ENCODE data around the gene SORT1. TPM values are rescaled to one million over a fixed set of nuclear protein-coding genes. Genes with fewer than 3 reads are reported as not detected.

SORT1 gene
- total and polyA plus RNA-seq, 2 experiments from 2014 or later = 25.0 to 27.6 TPM

- DNase-seq (ENCODE audit: low read depth in 1 of 2, low spot score in 1 of 2) = peak; percentile 14 to 73
- H3K4me3 ChIP-seq = no peak overlapping the region
- H3K4me1 ChIP-seq (ENCODE audit: low read depth) = no peaks in the 10 kb centered on the region
- no peaks in the 10 kb centered on the region for H3K27me3 ChIP-seq
- peak overlapping the region; percentile 16 for H3K27ac ChIP-seq
- no peaks in the 10 kb centered on the region for H3K36me3 ChIP-seq
- no peaks in the 10 kb centered on the region for H3K9me3 ChIP-seq (ENCODE audit: low read depth)
- no peak for TF ChIP-seq CTCF (IDR thresholded peaks at IDR 0.05; ENCODE audit: low read depth, low read length)
Observed at GRCh38 chr1:109438798-109439297, 41.1 kb upstream of the SORT1 start.

DNA sequence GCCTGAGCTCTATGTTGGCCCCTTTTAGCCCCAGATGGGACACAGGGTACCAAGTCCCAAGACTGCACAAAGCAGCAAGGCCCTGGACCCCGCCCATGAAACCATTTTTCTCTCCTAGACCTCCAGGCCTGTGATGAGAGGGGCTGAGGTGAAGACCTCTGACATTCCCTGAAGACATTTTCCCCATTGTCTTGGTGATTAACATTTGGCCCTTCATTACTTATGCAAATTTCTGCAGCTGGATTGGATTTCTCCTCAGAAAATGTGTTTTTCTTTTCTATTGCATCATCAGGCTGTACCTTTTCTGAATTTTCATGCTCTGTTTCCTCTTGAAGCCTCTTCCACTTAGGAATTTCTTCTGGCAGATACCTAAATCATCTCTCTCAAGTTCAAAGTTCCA is 36.8 kb upstream of the SORT1 start:
- no peak for DNase-seq (ENCODE audit: low read depth in 1 of 2, low spot score in 1 of 2)
- Histone ChIP-seq H3K27me3 (no peaks in the 10 kb centered on the region), H3K27ac (no peak overlapping the region), H3K4me3 (no peak overlapping the region), H3K4me1 (ENCODE audit: low read depth) (no peaks in the 10 kb centered on the region), H3K36me3 (no peaks in the 10 kb centered on the region), H3K9me3 (ENCODE audit: low read depth) (no peaks in the 10 kb centered on the region)
- TF ChIP-seq CTCF (IDR thresholded peaks at IDR 0.05; ENCODE audit: low read depth, low read length) = no peak

GRCh38 chr1:109433322-109433721 is 35.6 kb upstream of the SORT1 start:
- Histone ChIP-seq H3K36me3 (no peaks in the 10 kb centered on the region), H3K9me3 (ENCODE audit: low read depth) (no peaks in the 10 kb centered on the region), H3K4me3 (no peak overlapping the region), H3K27me3 (no peaks in the 10 kb centered on the region), H3K27ac (no peak overlapping the region), H3K4me1 (ENCODE audit: low read depth) (no peaks in the 10 kb centered on the region)
- no peak for DNase-seq (ENCODE audit: low read depth in 1 of 2, low spot score in 1 of 2)
- TF ChIP-seq CTCF (IDR thresholded peaks at IDR 0.05; ENCODE audit: low read depth, low read length) = no peak

GRCh38 chr1:109432336-109432735 is 34.6 kb upstream of the SORT1 start:
- no peaks in the 10 kb centered on the region for H3K9me3 ChIP-seq (ENCODE audit: low read depth)
- H3K27ac ChIP-seq = no peak overlapping the region
- H3K27me3 ChIP-seq = no peaks in the 10 kb centered on the region
- H3K4me3 ChIP-seq = no peak overlapping the region
- H3K36me3 ChIP-seq = no peaks in the 10 kb centered on the region
- TF ChIP-seq CTCF (IDR thresholded peaks at IDR 0.05; ENCODE audit: low read depth, low read length) = no peak
- no peak for DNase-seq (ENCODE audit: low read depth in 1 of 2, low spot score in 1 of 2)
- H3K4me1 ChIP-seq (ENCODE audit: low read depth) = peaks cover 2% of the 10 kb centered on the region

GRCh38 chr1:109427171-109427467 is 29.4 kb upstream of the SORT1 start:
- peak; percentile 1 to 25 for DNase-seq (ENCODE audit: low read depth in 1 of 2, low spot score in 1 of 2)
- Histone ChIP-seq H3K27ac (peak overlapping the region; percentile 81), H3K9me3 (ENCODE audit: low read depth) (no peaks in the 10 kb centered on the region), H3K4me3 (peak overlapping the region; percentile 89), H3K4me1 (ENCODE audit: low read depth) (peaks cover 12% of the 10 kb centered on the region), H3K36me3 (no peaks in the 10 kb centered on the region), H3K27me3 (no peaks in the 10 kb centered on the region)
- no peak for TF ChIP-seq CTCF (IDR thresholded peaks at IDR 0.05; ENCODE audit: low read depth, low read length)
